Measurements from ENCODE around the gene CPT1B. TPM values are rescaled to one million over a fixed set of nuclear protein-coding genes. Genes with fewer than 3 reads are reported as not detected.

The CPT1B gene
- total RNA-seq, result 49.8 and 60.7 TPM in 2 replicates
- long read RNA-seq, partial matches to known transcripts, result 3 of 3 reads
- long read RNA-seq, other reads (novel, unspliced or antisense), result 0 of 3 reads

DNA sequence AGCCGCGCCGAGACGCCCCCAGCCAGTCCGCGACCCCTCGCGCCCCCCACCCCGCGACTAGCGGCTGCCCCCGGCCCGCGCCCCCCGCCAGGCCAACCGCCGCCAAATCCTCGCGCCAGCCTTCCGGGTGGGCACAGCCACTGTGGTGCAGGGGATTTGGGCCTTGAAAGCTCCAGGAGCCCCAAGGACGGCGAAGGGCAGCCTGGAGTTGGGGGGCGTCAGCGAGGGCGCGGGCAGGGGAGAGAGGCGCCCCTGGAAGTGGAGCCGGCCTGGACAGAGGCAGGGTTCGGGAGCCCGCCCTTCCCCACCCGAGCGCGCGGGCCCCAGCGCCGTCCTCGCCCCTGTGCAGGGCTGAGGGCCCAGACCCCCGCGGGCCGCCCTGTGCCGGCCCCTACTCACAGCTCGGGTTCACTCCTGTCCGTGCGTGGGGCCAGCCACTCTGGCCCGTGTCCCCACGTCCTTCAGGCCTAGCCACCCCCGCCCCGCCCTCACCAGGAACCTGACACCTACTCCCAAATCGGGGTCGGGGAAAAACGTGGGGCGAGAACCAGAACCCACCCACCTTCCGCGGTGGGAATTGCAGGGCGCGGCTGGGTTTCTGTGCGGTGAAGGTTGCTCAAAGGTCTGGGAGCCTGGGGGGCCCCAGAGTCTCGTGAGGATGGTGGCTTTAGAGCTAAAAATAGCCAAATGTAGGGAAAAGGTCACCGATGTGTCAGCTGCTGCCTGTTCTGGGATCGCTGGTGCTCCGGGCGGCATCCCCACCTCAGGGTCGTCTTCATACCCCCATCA is at the start of gene CPT1B:
TSS of gene CPT1B (minus strand) at position 441 of the 789 bp plus-strand sequence. CDS start 512 bp downstream, outside the sequence.
- Mint-ChIP-seq H3K27ac (ENCODE audit: unreplicated experiment) (no peak within 1 kb of the TSS), H3K27me3 (ENCODE audit: unreplicated experiment) (no peaks in the 10 kb centered on the region), H3K9me3 (ENCODE audit: unreplicated experiment) (no peaks in the 10 kb centered on the region), H3K36me3 (ENCODE audit: unreplicated experiment) (no peaks in the 10 kb centered on the region), H3K4me3 (ENCODE audit: unreplicated experiment) (no peak within 1 kb of the TSS), H3K4me1 (ENCODE audit: unreplicated experiment) (peaks cover 10% of the 10 kb centered on the region)
- TF ChIP-seq CTCF (IDR thresholded peaks at IDR 0.05), result no peak
- no peak for DNase-seq (ENCODE audit: extremely low spot score, unreplicated experiment)

DNA sequence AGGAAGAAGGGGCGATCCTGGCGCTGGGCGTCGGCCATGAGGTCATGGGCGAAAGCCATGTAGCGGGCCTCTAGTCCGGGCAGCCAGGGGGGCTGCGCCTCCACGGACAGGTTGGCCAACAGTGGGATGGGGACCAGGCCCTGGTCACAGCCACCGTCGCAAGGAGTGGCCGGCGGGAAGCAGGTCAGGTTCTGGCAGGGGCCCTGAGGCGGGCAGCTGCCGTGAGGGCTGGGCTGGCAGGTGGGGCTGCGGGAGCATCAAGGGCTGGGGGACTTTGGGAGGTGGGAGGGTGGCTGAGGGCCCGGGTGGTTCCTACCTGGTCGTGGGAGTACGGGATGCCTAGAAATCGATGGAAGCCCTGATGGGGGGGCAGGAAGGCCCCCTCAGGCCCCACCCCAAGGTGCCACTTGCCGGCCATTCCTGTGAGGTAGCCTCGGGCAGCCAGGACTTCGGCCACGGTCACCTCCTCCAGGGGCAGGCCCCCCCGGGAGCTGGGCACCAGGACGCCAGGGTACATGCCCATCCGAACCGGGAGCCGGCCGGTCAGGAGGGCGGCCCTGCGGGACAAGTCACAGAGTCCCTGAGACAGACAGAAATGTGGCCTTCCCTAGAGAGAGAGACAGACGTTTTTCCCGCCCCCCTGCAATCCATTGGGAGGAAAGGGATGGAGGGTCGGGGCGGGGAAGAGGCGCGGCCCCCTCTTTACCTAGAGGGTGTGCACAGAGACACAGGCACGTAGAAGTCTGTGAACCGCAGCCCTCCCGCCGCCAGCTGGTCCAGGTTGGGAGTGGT is 48.8 kb upstream of the CPT1B start:
- peaks cover 11% of the 10 kb centered on the region for H3K4me1 Mint-ChIP-seq (ENCODE audit: unreplicated experiment)
- H3K27me3 Mint-ChIP-seq (ENCODE audit: unreplicated experiment), result no peaks in the 10 kb centered on the region
- H3K27ac Mint-ChIP-seq (ENCODE audit: unreplicated experiment), result no peak overlapping the region
- no peaks in the 10 kb centered on the region for H3K36me3 Mint-ChIP-seq (ENCODE audit: unreplicated experiment)
- no peaks in the 10 kb centered on the region for H3K9me3 Mint-ChIP-seq (ENCODE audit: unreplicated experiment)
- TF ChIP-seq CTCF (IDR thresholded peaks at IDR 0.05), result no peak
- DNase-seq (ENCODE audit: extremely low spot score, unreplicated experiment), result no peak
- peak overlapping the region; percentile 82 for H3K4me3 Mint-ChIP-seq (ENCODE audit: unreplicated experiment)

DNA sequence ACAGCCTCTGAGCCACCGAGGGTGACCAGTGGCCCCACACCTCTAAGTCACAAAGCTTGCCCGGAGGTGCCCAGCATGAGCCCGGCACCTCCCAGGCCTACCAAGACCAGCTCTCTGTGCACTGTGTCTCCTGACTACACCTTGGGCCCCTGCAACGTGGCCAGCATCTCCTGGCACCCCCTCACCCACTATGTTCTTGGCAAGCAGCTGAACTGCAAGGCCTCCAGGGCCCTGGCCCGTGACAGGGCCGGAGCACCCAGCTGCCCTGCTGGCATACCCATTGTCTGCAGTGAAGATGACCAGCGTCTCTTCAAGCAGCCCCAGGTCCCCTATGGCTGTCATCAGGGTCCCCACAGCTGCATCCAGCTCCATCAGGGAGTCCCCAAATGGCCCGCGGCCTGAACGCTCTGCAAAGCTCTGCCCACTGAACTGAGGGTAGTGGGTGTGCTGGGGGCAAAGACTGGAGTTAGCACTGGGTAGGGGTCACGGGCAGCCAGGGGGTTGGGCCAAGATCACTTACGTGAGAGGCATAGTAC is 48.2 kb upstream of the CPT1B start:
- Mint-ChIP-seq H3K9me3 (ENCODE audit: unreplicated experiment) (no peaks in the 10 kb centered on the region), H3K36me3 (ENCODE audit: unreplicated experiment) (no peaks in the 10 kb centered on the region), H3K4me3 (ENCODE audit: unreplicated experiment) (peak overlapping the region; percentile 60), H3K27me3 (ENCODE audit: unreplicated experiment) (peaks cover 3% of the 10 kb centered on the region), H3K4me1 (ENCODE audit: unreplicated experiment) (peaks cover 18% of the 10 kb centered on the region), H3K27ac (ENCODE audit: unreplicated experiment) (no peak overlapping the region)
- no peak for TF ChIP-seq CTCF (IDR thresholded peaks at IDR 0.05)
- DNase-seq (ENCODE audit: extremely low spot score, unreplicated experiment), result no peak

DNA sequence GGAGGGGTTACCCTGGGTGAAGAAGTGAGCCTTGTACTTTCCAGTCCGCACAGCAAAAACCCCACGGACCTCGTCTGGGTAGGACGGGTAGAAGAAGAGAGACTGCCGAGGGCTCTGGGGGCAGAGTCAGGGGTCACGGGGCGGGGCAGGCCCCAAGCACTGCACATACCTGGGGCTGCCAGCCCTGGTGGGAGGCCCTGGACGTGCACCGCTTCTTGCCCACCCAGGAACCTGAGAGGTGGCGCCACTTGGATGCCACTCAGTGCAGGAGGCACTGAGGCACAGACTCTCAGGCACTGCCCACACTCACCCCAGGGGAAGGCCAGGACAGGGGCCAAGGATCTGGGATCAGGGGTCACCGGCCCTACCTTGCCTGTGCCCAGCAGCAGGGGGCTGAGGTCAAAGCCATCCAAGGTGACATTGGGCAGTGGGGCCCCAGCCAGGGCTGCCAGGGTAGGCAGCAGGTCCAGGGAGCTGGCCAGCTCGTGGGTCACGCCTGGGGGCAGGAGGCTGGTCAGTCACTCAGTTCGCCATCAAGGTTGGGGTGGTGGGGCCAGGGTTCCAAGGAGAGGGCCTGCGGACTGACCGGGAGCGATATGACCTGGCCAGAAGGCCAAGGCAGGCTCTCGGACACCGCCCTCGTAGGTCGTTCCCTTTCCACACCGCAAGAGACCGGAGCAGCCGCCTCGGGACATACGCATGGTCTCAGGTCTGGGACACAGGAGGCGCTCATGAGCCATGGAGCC is 47.5 kb upstream of the CPT1B start:
- Mint-ChIP-seq H3K36me3 (ENCODE audit: unreplicated experiment) (no peaks in the 10 kb centered on the region), H3K4me3 (ENCODE audit: unreplicated experiment) (no peak overlapping the region), H3K4me1 (ENCODE audit: unreplicated experiment) (peaks cover 18% of the 10 kb centered on the region), H3K9me3 (ENCODE audit: unreplicated experiment) (no peaks in the 10 kb centered on the region), H3K27me3 (ENCODE audit: unreplicated experiment) (peaks cover 3% of the 10 kb centered on the region), H3K27ac (ENCODE audit: unreplicated experiment) (no peak overlapping the region)
- TF ChIP-seq CTCF (IDR thresholded peaks at IDR 0.05), result no peak
- DNase-seq (ENCODE audit: extremely low spot score, unreplicated experiment), result no peak

All from osteocyte (in vitro differentiated cells).